Fibroblast of pulmonary artery (primary cell): ENCODE results near the gene NOL4L.

Experiments used
- DNase-seq: peaks from one replicate; pipeline ENCODE4 v3.0.0-alpha.2; 2010; ENCODE audit warnings: low read depth
- H3K4me3 ChIP-seq: replicated peaks from 2 replicates; pipeline ENCODE4 v1.5.1; 2011; ENCODE audit warnings: low read depth, mild to moderate bottlenecking, control low read depth, low read length, moderate library complexity
- TF ChIP-seq, protein P1 (sequence below): IDR thresholded peaks from 2 replicates; pipeline ENCODE4 v1.5.1; 2011; ENCODE audit warnings: mild to moderate bottlenecking, control low read depth, low read length, inconsistent platforms; ENCODE audit errors: missing control alignments

The NOL4L gene

DNA sequence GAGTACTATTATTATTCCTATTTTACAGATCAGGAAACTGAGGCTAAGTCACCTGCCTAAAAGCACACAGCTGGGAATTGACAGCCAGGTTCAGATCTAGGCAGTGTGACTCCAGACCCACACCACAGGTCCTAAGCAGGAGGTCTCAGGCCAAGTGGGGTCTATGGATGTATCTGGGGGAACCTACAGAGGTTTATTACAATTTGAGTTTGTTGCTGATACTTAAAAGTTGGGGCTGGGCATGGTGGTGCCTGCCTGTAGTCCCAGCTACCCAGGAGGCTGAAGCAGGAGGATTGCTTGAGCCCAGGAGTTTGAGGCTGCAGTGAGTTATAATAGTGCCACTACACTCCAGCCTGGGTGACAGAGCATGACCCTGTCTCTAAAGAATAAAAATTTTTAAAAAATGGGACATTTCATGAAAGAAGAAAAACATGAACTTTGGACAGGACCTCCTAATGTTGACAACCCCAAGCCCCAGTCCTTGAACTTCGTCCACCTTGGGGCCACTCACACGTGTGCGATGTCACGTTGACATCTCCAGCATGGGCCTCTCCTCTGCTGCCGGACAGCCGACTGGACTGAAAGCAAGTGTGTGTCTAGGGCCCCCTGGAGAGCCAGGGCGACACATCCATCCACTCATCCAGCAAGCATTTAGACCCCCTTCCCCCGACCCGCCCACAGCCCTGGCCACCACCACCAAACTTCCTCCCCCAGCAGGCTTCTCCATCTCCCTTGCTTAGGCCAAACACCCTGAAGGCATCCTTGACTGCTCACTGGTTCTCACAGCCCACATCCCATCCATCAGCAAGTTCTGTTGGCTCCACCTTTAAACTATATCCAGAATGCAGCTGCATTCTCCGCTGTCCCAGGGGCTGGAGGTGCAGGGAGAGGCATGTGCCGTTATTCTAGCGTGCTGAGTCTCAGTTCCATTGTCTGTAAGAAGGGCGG, 40.0 kb downstream of the NOL4L start:
- TF ChIP-seq, protein P1, sequence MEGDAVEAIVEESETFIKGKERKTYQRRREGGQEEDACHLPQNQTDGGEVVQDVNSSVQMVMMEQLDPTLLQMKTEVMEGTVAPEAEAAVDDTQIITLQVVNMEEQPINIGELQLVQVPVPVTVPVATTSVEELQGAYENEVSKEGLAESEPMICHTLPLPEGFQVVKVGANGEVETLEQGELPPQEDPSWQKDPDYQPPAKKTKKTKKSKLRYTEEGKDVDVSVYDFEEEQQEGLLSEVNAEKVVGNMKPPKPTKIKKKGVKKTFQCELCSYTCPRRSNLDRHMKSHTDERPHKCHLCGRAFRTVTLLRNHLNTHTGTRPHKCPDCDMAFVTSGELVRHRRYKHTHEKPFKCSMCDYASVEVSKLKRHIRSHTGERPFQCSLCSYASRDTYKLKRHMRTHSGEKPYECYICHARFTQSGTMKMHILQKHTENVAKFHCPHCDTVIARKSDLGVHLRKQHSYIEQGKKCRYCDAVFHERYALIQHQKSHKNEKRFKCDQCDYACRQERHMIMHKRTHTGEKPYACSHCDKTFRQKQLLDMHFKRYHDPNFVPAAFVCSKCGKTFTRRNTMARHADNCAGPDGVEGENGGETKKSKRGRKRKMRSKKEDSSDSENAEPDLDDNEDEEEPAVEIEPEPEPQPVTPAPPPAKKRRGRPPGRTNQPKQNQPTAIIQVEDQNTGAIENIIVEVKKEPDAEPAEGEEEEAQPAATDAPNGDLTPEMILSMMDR, result no peak
- no peak overlapping the region for H3K4me3 ChIP-seq
- DNase-seq, result no peak

DNA sequence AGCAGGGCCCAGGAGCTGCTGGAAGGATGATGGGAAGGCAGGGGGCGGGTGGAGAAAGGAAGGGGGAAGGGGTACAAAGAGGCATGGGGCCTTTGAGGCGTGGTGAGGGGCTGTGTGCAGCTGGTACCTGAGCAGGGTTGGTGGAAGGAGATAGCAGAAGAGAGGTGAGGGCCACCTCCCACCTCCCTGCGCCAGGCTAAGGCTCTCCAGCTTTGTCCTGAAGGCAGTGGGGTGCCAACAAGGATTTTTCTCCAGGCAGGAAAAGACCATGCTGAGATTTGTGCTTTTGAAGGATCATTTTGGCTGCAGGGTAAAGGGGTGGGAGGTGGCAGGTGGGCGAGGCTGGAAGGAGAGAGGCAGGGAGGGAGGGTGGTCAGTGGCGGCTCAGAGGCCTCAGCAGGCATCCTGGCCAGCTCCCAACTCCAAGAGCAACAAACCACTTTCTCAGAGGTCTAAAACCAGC, 40.8 kb downstream of the NOL4L start:
- no peak overlapping the region for H3K4me3 ChIP-seq
- no peak for DNase-seq
- TF ChIP-seq, protein P1, result no peak

DNA sequence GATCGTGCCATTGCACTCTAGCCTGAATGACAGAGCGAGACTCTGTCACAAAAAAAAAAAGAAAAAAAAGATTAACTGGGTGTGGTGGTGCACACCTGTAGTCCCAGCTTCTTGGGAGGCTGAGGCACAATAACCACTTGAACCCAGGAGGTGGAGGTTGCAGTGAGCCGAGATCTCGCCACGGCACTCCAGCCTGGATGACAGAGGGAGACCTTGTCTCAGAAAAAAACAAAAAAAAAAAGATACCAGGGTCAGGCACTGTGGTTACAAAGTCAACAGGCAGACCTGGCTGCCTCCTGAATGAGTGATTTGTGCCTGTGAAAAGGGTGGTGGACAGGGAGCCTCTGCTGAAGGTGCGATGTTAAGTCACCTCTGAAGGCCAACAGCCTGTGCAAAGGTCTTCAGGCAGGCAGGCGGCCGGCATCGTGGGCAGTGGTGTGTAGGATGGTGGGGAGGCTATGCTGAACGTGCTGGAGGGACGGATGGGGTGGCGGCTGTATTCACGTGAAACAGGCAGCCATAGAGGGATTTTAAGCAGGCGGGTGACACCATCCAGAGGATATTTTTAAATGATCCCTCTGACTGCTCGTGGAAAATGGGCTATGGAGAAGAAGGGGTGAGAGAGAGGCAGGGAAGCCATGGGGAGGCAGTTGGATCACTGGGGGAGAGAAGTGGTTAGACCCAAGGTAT, 41.4 kb downstream of the NOL4L start:
- no peak overlapping the region for H3K4me3 ChIP-seq
- DNase-seq, result no peak

DNA sequence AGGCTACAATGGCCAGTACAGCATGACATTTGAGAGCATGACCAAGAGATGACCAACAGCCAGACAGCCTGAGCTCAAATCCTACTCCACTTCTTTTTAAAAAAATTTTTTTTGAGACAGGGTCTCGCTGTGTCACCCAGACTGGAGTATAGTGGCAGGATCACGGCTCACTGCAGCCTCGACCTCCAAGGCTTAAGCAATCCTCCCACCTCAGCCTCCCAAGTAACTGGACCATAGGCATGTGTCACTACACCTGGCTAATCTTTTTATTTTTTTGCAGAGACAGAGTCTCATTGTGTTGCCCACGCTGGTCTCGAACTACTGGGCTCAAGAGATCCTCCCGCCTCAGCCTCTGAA, 42.9 kb downstream of the NOL4L start:
- DNase-seq, result no peak
- H3K4me3 ChIP-seq, result no peak overlapping the region
- TF ChIP-seq, protein P1, result no peak

More for the DNA sequence above, 41.4 kb downstream of the NOL4L start:
- TF ChIP-seq, protein P1, result no peak

DNA sequence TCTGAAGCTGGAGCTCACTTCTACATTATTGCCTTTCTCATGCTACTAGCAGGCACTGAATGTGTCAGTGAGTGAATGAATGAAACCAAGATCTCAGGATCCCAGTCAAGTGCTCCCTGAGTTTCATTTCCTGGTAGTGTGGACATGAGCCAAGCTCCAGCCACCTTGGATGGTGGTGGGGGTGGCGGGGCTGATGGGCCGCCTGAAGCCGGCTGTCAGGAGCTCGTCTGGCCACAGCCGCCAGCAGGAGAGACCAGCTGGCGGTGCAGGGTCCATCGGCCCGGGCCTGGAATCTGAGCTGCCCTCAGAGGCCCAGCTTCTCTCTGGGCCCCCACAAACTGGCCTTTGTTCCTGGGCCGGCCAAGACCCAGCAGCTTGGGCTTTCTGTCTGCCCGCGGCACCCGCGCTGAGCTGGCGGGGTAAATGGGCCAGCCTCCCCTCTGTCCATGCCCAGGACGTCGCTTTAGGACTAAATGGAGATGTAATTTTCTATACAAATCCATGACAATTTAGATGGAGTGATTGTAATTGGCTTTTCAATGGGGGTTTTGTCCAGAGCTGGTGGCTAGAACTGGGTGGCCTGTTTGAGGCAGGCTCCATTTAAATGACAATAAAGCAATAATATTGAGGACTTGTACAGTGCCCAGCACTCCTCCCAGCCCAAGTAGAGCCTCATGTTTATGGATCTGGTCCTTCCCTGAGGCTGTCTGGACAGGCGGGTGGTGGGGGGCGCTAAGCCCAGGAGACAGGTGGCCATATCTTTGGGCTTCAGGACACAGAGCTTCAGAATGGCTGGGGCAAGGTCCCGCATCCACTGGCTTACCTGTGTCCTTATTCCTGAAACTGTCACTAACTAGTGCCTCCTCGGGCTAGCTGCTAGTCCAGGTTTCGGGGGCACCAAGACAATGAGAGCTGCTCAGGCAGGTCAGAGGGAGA, 43.5 kb downstream of the NOL4L start:
- DNase-seq, result no peak
- no peak overlapping the region for H3K4me3 ChIP-seq
- TF ChIP-seq, protein P1, result no peak
